ENCODE results near the gene AKAP12.

Gene AKAP12

GRCh38 chr6:151357758-151358436 is 118.1 kb downstream of the AKAP12 start:
- Histone ChIP-seq H3K4me3 (ENCODE audit: insufficient read length, low read depth) (no peak overlapping the region), H3K9ac (ENCODE audit: insufficient read length, low read depth) (no peak overlapping the region), H3K4me1 (ENCODE audit: insufficient read depth, insufficient read length) (no peaks in the 10 kb centered on the region), H3K36me3 (ENCODE audit: insufficient read depth, insufficient read length, low read length) (peaks cover 25% of the 10 kb centered on the region), H3K9me3 (ENCODE audit: insufficient read depth, low read length) (no peaks in the 10 kb centered on the region), H3K27me3 (ENCODE audit: insufficient read depth, insufficient read length) (no peaks in the 10 kb centered on the region)
- no peak for DNase-seq (ENCODE audit: low read depth, low spot score)
- TF ChIP-seq YY1 (IDR thresholded peaks at IDR 0.05; ENCODE audit: insufficient read depth, insufficient read length) (no peak), SUZ12 (IDR thresholded peaks at IDR 0.05; ENCODE audit: extremely low read depth, insufficient read depth, insufficient read length) (no peak), ZNF274 (IDR thresholded peaks at IDR 0.05; ENCODE audit: low read depth, low read length) (no peak)

DNA sequence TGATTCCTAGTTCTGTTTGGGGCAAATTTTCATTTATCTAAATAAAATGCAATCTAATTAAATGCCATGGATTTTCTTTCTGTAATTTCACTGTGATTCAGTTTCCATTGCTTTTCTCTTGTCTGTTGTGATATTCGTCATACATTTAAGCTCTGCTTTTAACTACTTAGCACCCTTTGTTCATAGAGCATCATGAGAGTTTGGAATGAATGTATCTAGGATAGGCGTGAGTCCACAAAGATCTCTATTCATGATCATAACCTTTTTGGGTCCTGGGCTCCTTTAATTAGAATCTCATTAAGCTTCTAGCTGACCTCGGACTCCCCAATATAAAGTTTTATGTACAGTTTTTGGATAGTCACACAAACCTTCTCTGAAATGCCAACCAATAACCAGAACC is 118.7 kb downstream of the AKAP12 start:
- TF ChIP-seq ZNF274 (IDR thresholded peaks at IDR 0.05; ENCODE audit: low read depth, low read length) (no peak), YY1 (IDR thresholded peaks at IDR 0.05; ENCODE audit: insufficient read depth, insufficient read length) (no peak), SUZ12 (IDR thresholded peaks at IDR 0.05; ENCODE audit: extremely low read depth, insufficient read depth, insufficient read length) (no peak)

GRCh38 chr6:151359486-151359885 is 119.7 kb downstream of the AKAP12 start:
- Histone ChIP-seq H3K9ac (ENCODE audit: insufficient read length, low read depth) (no peak overlapping the region), H3K4me3 (ENCODE audit: insufficient read length, low read depth) (no peak overlapping the region), H3K36me3 (ENCODE audit: insufficient read depth, insufficient read length, low read length) (peaks cover 22% of the 10 kb centered on the region), H3K27me3 (ENCODE audit: insufficient read depth, insufficient read length) (no peaks in the 10 kb centered on the region), H3K4me1 (ENCODE audit: insufficient read depth, insufficient read length) (no peaks in the 10 kb centered on the region), H3K9me3 (ENCODE audit: insufficient read depth, low read length) (no peaks in the 10 kb centered on the region)
- DNase-seq (ENCODE audit: low read depth, low spot score): no peak
- no peak for TF ChIP-seq SUZ12 (IDR thresholded peaks at IDR 0.05; ENCODE audit: extremely low read depth, insufficient read depth, insufficient read length)
- no peak for TF ChIP-seq ZNF274 (IDR thresholded peaks at IDR 0.05; ENCODE audit: low read depth, low read length)
- TF ChIP-seq YY1 (IDR thresholded peaks at IDR 0.05; ENCODE audit: insufficient read depth, insufficient read length): no peak

More for the DNA sequence above, 118.7 kb downstream of the AKAP12 start:
- H3K27me3 ChIP-seq (ENCODE audit: insufficient read depth, insufficient read length): no peaks in the 10 kb centered on the region
- no peak overlapping the region for H3K4me3 ChIP-seq (ENCODE audit: insufficient read length, low read depth)
- H3K36me3 ChIP-seq (ENCODE audit: insufficient read depth, insufficient read length, low read length): peaks cover 22% of the 10 kb centered on the region
- no peak overlapping the region for H3K9ac ChIP-seq (ENCODE audit: insufficient read length, low read depth)
- H3K4me1 ChIP-seq (ENCODE audit: insufficient read depth, insufficient read length): no peaks in the 10 kb centered on the region
- no peaks in the 10 kb centered on the region for H3K9me3 ChIP-seq (ENCODE audit: insufficient read depth, low read length)
- no peak for DNase-seq (ENCODE audit: low read depth, low spot score)

DNA sequence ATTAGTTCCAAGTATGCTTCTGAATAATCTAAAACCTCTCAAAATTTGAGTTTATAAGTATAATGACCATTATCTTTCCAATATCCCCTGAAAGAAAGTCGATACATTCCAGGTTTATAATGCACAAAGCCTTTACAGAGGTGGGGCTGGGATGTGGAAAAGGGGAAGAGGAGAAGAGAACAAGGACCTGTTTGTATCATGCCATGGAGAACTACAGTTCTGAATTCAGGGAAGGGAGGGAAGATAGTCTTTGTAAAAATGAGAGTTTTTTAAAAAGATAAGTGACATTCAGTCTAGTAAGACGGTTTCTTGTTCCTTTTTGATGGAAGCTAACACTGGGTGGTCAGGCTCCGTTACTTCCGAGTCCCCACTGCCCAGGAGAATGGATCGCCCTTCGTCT is 125.5 kb downstream of the AKAP12 start:
- H3K4me3 ChIP-seq (ENCODE audit: insufficient read length, low read depth): no peak overlapping the region

GRCh38 chr6:151370509-151371078 is 130.8 kb downstream of the AKAP12 start:
- Histone ChIP-seq H3K9me3 (ENCODE audit: insufficient read depth, low read length) (no peaks in the 10 kb centered on the region), H3K36me3 (ENCODE audit: insufficient read depth, insufficient read length, low read length) (peaks cover 45% of the 10 kb centered on the region), H3K9ac (ENCODE audit: insufficient read length, low read depth) (no peak overlapping the region), H3K27me3 (ENCODE audit: insufficient read depth, insufficient read length) (no peaks in the 10 kb centered on the region), H3K4me1 (ENCODE audit: insufficient read depth, insufficient read length) (no peaks in the 10 kb centered on the region), H3K4me3 (ENCODE audit: insufficient read length, low read depth) (no peak overlapping the region)
- no peak for TF ChIP-seq ZNF274 (IDR thresholded peaks at IDR 0.05; ENCODE audit: low read depth, low read length)
- no peak for TF ChIP-seq SUZ12 (IDR thresholded peaks at IDR 0.05; ENCODE audit: extremely low read depth, insufficient read depth, insufficient read length)
- TF ChIP-seq YY1 (IDR thresholded peaks at IDR 0.05; ENCODE audit: insufficient read depth, insufficient read length): no peak
- no peak for DNase-seq (ENCODE audit: low read depth, low spot score)

More for the DNA sequence above, 125.5 kb downstream of the AKAP12 start:
- H3K36me3 ChIP-seq (ENCODE audit: insufficient read depth, insufficient read length, low read length): peaks cover 36% of the 10 kb centered on the region
- H3K4me1 ChIP-seq (ENCODE audit: insufficient read depth, insufficient read length): no peaks in the 10 kb centered on the region
- H3K27me3 ChIP-seq (ENCODE audit: insufficient read depth, insufficient read length): no peaks in the 10 kb centered on the region
- TF ChIP-seq SUZ12 (IDR thresholded peaks at IDR 0.05; ENCODE audit: extremely low read depth, insufficient read depth, insufficient read length) (no peak), ZNF274 (IDR thresholded peaks at IDR 0.05; ENCODE audit: low read depth, low read length) (no peak), YY1 (IDR thresholded peaks at IDR 0.05; ENCODE audit: insufficient read depth, insufficient read length) (no peak)
- H3K9ac ChIP-seq (ENCODE audit: insufficient read length, low read depth): no peak overlapping the region
- no peak for DNase-seq (ENCODE audit: low read depth, low spot score)
- no peaks in the 10 kb centered on the region for H3K9me3 ChIP-seq (ENCODE audit: insufficient read depth, low read length)

DNA sequence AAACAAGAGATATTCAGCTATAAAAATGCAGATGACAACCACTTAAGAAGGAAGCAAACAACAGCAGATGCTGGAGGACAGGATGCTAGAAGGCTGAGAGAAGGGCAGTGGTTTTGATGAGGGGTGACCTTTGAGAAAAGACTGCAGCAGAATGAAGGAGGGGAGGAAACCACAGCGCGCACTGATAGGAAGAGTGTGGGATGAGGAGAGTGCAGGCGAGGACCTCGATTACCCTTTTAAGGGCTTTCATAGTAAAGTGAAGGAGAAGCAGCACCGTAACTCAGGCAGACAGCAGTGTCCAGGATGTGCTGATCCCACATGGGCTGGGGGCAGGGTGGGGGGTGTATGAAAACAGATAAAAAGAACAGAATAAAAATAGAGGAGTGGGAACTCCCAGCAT is 132.4 kb downstream of the AKAP12 start:
- no peaks in the 10 kb centered on the region for H3K9me3 ChIP-seq (ENCODE audit: insufficient read depth, low read length)
- DNase-seq (ENCODE audit: low read depth, low spot score): no peak
- TF ChIP-seq YY1 (IDR thresholded peaks at IDR 0.05; ENCODE audit: insufficient read depth, insufficient read length): no peak
- TF ChIP-seq ZNF274 (IDR thresholded peaks at IDR 0.05; ENCODE audit: low read depth, low read length): no peak
- no peak for TF ChIP-seq SUZ12 (IDR thresholded peaks at IDR 0.05; ENCODE audit: extremely low read depth, insufficient read depth, insufficient read length)
- no peak overlapping the region for H3K4me3 ChIP-seq (ENCODE audit: insufficient read length, low read depth)
- H3K9ac ChIP-seq (ENCODE audit: insufficient read length, low read depth): no peak overlapping the region
- no peaks in the 10 kb centered on the region for H3K27me3 ChIP-seq (ENCODE audit: insufficient read depth, insufficient read length)
- no peaks in the 10 kb centered on the region for H3K4me1 ChIP-seq (ENCODE audit: insufficient read depth, insufficient read length)
- H3K36me3 ChIP-seq (ENCODE audit: insufficient read depth, insufficient read length, low read length): peaks cover 33% of the 10 kb centered on the region

DNA sequence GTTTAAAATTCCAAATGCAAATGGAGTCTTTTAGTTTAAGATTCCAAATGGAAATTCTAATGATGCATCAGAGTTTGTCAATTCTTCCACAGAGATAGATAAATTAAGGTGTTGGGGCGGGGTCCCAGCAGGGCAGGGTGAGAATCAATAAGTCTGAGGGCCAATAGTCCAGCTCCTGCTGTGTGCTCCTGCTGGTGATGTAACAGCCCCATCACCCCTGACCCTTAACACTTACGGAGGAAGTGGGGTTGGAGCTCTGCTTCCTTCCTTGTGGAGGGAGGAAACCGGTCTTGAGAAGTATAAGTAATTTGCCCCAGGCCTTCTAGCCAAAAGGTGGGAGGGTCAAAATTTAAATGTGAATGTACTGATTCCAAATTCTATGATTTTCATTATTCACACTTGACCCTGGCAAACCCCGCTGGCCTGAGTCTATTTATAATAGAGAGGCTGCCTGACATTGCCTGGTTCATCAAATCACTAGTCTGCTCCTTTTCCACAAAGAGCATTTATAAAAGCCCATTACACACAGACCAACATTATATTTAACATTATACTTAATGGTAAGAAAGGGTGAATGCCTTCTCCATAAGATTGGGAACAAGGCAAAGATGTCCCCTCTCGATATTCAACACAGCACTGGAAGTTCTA is 134.4 kb downstream of the AKAP12 start:
- H3K36me3 ChIP-seq (ENCODE audit: insufficient read depth, insufficient read length, low read length): peaks cover 30% of the 10 kb centered on the region
- no peak for TF ChIP-seq SUZ12 (IDR thresholded peaks at IDR 0.05; ENCODE audit: extremely low read depth, insufficient read depth, insufficient read length)
- DNase-seq (ENCODE audit: low read depth, low spot score): no peak

More for the DNA sequence above, 134.4 kb downstream of the AKAP12 start:
- Histone ChIP-seq H3K9me3 (ENCODE audit: insufficient read depth, low read length) (no peaks in the 10 kb centered on the region), H3K4me1 (ENCODE audit: insufficient read depth, insufficient read length) (no peaks in the 10 kb centered on the region), H3K9ac (ENCODE audit: insufficient read length, low read depth) (no peak overlapping the region), H3K27me3 (ENCODE audit: insufficient read depth, insufficient read length) (no peaks in the 10 kb centered on the region), H3K4me3 (ENCODE audit: insufficient read length, low read depth) (no peak overlapping the region)
